WTC11 (cell line): Measurements from ENCODE around the gene SCYL1.
A peak's percentile ranks its signal among the peaks of the same experiment; 100 is the strongest.

Source experiments
- ATF2 ChIP-seq: sonication (generic); formaldehyde crosslinking; IDR thresholded peaks from 2 replicates; pipeline ENCODE4 v1.8.1; 2022; ENCODE audit warnings: low read depth, missing genetic modification reagents, borderline replicate concordance
- NFYB ChIP-seq: sonication (generic); formaldehyde crosslinking; conservative IDR thresholded peaks from 2 replicates; pipeline ENCODE4 v1.8.0; 2022; ENCODE audit warnings: low read depth, missing genetic modification reagents
- NR3C1 ChIP-seq: sonication (generic); formaldehyde crosslinking; conservative IDR thresholded peaks from 2 replicates; pipeline ENCODE4 v1.8.1; 2023; ENCODE audit warnings: low read depth, mild to moderate bottlenecking, missing genetic modification reagents
- STAT6 ChIP-seq: sonication (generic); formaldehyde crosslinking; conservative IDR thresholded peaks from 2 replicates; pipeline ENCODE4 v1.8.1; 2023; ENCODE audit warnings: mild to moderate bottlenecking, low read depth, missing genetic modification reagents, moderate library complexity
- ZNF671 ChIP-seq: fragments of 250-450 bp; sonication (Bioruptor Pico); IDR thresholded peaks from 2 replicates; pipeline ENCODE4 v1.8.0; 2021; ENCODE audit warnings: mild to moderate bottlenecking
- ZSCAN18 ChIP-seq: fragments of 250-450 bp; sonication (Bioruptor Pico); IDR thresholded peaks from 2 replicates; pipeline ENCODE4 v2.1.2; 2022; ENCODE audit warnings: mild to moderate bottlenecking, moderate library complexity
- TF ChIP-seq, protein P1 (sequence below): sonication (generic); formaldehyde crosslinking; IDR thresholded peaks from 2 replicates; pipeline ENCODE4 v1.8.0; 2023; ENCODE audit warnings: missing genetic modification reagents, mild to moderate bottlenecking, borderline replicate concordance
- TF ChIP-seq, protein P2 (sequence below): sonication (generic); formaldehyde crosslinking; IDR thresholded peaks from 2 replicates; pipeline ENCODE4 v1.8.0; 2022; ENCODE audit warnings: mild to moderate bottlenecking, missing genetic modification reagents
- TF ChIP-seq, protein P3 (sequence below): sonication (generic); formaldehyde crosslinking; IDR thresholded peaks from 2 replicates; pipeline ENCODE4 v1.8.1; 2022; ENCODE audit warnings: low read depth, mild to moderate bottlenecking, moderate library complexity, missing genetic modification reagents, borderline replicate concordance
- TF ChIP-seq, protein P4 (sequence below): fragments of 200-600 bp; IDR thresholded peaks from 2 replicates; pipeline ENCODE4 v1.8.0; 2022; ENCODE audit warnings: antibody characterized with exemption
- TF ChIP-seq, protein P5 (sequence below): fragments of 250-450 bp; sonication (Bioruptor Pico); IDR thresholded peaks from 2 replicates; pipeline ENCODE4 v1.9.0; 2021; ENCODE audit warnings: mild to moderate bottlenecking
- TF ChIP-seq, protein P6 (sequence below): sonication (generic); formaldehyde crosslinking; IDR thresholded peaks from 2 replicates; pipeline ENCODE4 v1.8.1; 2023; ENCODE audit warnings: mild to moderate bottlenecking, missing genetic modification reagents

DNA sequence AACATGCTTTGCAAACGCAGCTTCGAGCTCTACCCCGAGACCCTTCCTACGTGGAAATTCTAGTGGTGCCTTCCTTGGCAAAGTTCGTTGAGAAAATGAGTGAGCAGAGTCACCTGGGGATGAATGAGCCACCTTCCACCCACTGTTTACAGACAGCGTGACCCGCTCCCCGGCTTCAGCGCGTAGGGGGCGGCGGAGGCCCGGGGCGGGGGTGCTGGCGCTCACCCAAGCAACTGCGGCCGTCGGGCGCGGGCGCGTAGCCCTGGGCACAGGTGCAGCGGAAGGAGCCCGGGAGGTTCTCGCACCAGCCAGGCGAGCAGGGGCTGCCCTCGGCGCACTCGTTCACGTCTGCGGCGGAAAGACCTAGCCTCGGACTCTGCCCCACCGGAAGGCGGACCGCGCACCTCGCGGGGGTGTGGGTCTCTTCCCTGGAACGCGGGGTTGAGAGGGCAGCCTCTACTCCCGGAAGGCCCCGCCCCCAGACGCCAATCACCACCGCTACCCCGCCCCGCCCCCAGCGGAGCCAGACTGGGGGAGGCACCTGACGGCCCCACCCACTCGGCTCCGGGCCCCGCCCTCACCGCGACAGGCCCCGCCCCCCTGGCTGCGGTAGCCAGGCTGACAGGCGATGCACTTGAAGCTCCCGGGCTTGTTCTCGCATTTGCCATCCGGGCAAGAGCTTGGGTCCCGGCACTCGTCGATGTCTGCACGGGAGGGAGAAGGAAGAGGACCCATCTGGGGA is 21.5 kb downstream of the SCYL1 start:
- TF ChIP-seq STAT6 (CRISPR knock-in tag) (no peak), ZNF671 (CRISPR knock-in tag) (no peak), ATF2 (no peak), ZSCAN18 (CRISPR knock-in tag) (no peak), NFYB (CRISPR knock-in tag) (no peak), NR3C1 (no peak)
- TF ChIP-seq, protein P1, sequence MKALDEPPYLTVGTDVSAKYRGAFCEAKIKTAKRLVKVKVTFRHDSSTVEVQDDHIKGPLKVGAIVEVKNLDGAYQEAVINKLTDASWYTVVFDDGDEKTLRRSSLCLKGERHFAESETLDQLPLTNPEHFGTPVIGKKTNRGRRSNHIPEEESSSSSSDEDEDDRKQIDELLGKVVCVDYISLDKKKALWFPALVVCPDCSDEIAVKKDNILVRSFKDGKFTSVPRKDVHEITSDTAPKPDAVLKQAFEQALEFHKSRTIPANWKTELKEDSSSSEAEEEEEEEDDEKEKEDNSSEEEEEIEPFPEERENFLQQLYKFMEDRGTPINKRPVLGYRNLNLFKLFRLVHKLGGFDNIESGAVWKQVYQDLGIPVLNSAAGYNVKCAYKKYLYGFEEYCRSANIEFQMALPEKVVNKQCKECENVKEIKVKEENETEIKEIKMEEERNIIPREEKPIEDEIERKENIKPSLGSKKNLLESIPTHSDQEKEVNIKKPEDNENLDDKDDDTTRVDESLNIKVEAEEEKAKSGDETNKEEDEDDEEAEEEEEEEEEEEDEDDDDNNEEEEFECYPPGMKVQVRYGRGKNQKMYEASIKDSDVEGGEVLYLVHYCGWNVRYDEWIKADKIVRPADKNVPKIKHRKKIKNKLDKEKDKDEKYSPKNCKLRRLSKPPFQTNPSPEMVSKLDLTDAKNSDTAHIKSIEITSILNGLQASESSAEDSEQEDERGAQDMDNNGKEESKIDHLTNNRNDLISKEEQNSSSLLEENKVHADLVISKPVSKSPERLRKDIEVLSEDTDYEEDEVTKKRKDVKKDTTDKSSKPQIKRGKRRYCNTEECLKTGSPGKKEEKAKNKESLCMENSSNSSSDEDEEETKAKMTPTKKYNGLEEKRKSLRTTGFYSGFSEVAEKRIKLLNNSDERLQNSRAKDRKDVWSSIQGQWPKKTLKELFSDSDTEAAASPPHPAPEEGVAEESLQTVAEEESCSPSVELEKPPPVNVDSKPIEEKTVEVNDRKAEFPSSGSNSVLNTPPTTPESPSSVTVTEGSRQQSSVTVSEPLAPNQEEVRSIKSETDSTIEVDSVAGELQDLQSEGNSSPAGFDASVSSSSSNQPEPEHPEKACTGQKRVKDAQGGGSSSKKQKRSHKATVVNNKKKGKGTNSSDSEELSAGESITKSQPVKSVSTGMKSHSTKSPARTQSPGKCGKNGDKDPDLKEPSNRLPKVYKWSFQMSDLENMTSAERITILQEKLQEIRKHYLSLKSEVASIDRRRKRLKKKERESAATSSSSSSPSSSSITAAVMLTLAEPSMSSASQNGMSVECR (CRISPR knock-in tag), result no peak
- TF ChIP-seq, protein P2, sequence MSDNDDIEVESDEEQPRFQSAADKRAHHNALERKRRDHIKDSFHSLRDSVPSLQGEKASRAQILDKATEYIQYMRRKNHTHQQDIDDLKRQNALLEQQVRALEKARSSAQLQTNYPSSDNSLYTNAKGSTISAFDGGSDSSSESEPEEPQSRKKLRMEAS (CRISPR knock-in tag), result peak; percentile 37
- TF ChIP-seq, protein P3, sequence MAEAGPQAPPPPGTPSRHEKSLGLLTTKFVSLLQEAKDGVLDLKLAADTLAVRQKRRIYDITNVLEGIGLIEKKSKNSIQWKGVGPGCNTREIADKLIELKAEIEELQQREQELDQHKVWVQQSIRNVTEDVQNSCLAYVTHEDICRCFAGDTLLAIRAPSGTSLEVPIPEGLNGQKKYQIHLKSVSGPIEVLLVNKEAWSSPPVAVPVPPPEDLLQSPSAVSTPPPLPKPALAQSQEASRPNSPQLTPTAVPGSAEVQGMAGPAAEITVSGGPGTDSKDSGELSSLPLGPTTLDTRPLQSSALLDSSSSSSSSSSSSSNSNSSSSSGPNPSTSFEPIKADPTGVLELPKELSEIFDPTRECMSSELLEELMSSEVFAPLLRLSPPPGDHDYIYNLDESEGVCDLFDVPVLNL (CRISPR knock-in tag), result no peak
- TF ChIP-seq, protein P4, sequence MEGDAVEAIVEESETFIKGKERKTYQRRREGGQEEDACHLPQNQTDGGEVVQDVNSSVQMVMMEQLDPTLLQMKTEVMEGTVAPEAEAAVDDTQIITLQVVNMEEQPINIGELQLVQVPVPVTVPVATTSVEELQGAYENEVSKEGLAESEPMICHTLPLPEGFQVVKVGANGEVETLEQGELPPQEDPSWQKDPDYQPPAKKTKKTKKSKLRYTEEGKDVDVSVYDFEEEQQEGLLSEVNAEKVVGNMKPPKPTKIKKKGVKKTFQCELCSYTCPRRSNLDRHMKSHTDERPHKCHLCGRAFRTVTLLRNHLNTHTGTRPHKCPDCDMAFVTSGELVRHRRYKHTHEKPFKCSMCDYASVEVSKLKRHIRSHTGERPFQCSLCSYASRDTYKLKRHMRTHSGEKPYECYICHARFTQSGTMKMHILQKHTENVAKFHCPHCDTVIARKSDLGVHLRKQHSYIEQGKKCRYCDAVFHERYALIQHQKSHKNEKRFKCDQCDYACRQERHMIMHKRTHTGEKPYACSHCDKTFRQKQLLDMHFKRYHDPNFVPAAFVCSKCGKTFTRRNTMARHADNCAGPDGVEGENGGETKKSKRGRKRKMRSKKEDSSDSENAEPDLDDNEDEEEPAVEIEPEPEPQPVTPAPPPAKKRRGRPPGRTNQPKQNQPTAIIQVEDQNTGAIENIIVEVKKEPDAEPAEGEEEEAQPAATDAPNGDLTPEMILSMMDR, result no peak
- TF ChIP-seq, protein P5, sequence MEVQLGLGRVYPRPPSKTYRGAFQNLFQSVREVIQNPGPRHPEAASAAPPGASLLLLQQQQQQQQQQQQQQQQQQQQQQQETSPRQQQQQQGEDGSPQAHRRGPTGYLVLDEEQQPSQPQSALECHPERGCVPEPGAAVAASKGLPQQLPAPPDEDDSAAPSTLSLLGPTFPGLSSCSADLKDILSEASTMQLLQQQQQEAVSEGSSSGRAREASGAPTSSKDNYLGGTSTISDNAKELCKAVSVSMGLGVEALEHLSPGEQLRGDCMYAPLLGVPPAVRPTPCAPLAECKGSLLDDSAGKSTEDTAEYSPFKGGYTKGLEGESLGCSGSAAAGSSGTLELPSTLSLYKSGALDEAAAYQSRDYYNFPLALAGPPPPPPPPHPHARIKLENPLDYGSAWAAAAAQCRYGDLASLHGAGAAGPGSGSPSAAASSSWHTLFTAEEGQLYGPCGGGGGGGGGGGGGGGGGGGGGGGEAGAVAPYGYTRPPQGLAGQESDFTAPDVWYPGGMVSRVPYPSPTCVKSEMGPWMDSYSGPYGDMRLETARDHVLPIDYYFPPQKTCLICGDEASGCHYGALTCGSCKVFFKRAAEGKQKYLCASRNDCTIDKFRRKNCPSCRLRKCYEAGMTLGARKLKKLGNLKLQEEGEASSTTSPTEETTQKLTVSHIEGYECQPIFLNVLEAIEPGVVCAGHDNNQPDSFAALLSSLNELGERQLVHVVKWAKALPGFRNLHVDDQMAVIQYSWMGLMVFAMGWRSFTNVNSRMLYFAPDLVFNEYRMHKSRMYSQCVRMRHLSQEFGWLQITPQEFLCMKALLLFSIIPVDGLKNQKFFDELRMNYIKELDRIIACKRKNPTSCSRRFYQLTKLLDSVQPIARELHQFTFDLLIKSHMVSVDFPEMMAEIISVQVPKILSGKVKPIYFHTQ (CRISPR knock-in tag), result no peak
- TF ChIP-seq, protein P6, sequence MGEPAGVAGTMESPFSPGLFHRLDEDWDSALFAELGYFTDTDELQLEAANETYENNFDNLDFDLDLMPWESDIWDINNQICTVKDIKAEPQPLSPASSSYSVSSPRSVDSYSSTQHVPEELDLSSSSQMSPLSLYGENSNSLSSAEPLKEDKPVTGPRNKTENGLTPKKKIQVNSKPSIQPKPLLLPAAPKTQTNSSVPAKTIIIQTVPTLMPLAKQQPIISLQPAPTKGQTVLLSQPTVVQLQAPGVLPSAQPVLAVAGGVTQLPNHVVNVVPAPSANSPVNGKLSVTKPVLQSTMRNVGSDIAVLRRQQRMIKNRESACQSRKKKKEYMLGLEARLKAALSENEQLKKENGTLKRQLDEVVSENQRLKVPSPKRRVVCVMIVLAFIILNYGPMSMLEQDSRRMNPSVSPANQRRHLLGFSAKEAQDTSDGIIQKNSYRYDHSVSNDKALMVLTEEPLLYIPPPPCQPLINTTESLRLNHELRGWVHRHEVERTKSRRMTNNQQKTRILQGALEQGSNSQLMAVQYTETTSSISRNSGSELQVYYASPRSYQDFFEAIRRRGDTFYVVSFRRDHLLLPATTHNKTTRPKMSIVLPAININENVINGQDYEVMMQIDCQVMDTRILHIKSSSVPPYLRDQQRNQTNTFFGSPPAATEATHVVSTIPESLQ (CRISPR knock-in tag), result no peak
